ENCODE measurements around the gene JARID2.

DNA sequence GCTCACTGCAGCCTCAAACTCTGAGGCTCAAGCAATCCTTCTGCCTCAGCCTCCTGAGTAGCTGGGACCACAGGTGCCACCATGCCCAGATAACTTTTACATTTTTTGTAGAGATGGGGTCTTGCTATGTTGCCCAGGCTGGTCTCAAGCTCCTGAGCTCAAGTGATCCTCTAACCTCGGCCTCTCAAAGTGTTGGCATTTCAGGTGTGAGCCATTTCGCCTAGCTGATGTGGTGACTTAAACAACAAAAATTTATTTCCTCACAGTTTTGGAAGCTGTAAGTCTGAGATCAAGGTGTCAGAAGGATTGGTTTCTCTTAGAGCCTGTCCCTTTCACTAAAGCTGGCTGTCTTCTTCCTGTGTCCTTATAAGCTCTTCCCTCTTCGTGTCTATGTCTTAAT is 15.0 kb upstream of the JARID2 start:
- TF ChIP-seq, protein P1, sequence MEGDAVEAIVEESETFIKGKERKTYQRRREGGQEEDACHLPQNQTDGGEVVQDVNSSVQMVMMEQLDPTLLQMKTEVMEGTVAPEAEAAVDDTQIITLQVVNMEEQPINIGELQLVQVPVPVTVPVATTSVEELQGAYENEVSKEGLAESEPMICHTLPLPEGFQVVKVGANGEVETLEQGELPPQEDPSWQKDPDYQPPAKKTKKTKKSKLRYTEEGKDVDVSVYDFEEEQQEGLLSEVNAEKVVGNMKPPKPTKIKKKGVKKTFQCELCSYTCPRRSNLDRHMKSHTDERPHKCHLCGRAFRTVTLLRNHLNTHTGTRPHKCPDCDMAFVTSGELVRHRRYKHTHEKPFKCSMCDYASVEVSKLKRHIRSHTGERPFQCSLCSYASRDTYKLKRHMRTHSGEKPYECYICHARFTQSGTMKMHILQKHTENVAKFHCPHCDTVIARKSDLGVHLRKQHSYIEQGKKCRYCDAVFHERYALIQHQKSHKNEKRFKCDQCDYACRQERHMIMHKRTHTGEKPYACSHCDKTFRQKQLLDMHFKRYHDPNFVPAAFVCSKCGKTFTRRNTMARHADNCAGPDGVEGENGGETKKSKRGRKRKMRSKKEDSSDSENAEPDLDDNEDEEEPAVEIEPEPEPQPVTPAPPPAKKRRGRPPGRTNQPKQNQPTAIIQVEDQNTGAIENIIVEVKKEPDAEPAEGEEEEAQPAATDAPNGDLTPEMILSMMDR (IDR thresholded peaks at IDR 0.05 in 2 of 3, conservative IDR thresholded peaks at IDR 0.05 in 1 of 3; ENCODE audit: borderline replicate concordance in 1 of 3, insufficient read depth in 1 of 3, low read depth in 2 of 3, low read length in 2 of 3) = no peak
- no peak for TF ChIP-seq POLR2A (IDR thresholded peaks at IDR 0.05; ENCODE audit: borderline replicate concordance, extremely low read depth, insufficient read depth, insufficient read length)
- TF ChIP-seq POLR2AphosphoS5 (IDR thresholded peaks at IDR 0.05; ENCODE audit: low read depth, low read length) = no peak
- TF ChIP-seq CBX3 (IDR thresholded peaks at IDR 0.05; ENCODE audit: low read depth) = no peak
- TF ChIP-seq EZH2phosphoT487 (IDR thresholded peaks at IDR 0.05; ENCODE audit: borderline replicate concordance) = no peak
- TF ChIP-seq, protein P2, sequence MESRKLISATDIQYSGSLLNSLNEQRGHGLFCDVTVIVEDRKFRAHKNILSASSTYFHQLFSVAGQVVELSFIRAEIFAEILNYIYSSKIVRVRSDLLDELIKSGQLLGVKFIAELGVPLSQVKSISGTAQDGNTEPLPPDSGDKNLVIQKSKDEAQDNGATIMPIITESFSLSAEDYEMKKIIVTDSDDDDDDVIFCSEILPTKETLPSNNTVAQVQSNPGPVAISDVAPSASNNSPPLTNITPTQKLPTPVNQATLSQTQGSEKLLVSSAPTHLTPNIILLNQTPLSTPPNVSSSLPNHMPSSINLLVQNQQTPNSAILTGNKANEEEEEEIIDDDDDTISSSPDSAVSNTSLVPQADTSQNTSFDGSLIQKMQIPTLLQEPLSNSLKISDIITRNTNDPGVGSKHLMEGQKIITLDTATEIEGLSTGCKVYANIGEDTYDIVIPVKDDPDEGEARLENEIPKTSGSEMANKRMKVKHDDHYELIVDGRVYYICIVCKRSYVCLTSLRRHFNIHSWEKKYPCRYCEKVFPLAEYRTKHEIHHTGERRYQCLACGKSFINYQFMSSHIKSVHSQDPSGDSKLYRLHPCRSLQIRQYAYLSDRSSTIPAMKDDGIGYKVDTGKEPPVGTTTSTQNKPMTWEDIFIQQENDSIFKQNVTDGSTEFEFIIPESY (IDR thresholded peaks at IDR 0.05; ENCODE audit: extremely low read depth, insufficient replicate concordance, low read length) = no peak
- TF ChIP-seq, protein P3, sequence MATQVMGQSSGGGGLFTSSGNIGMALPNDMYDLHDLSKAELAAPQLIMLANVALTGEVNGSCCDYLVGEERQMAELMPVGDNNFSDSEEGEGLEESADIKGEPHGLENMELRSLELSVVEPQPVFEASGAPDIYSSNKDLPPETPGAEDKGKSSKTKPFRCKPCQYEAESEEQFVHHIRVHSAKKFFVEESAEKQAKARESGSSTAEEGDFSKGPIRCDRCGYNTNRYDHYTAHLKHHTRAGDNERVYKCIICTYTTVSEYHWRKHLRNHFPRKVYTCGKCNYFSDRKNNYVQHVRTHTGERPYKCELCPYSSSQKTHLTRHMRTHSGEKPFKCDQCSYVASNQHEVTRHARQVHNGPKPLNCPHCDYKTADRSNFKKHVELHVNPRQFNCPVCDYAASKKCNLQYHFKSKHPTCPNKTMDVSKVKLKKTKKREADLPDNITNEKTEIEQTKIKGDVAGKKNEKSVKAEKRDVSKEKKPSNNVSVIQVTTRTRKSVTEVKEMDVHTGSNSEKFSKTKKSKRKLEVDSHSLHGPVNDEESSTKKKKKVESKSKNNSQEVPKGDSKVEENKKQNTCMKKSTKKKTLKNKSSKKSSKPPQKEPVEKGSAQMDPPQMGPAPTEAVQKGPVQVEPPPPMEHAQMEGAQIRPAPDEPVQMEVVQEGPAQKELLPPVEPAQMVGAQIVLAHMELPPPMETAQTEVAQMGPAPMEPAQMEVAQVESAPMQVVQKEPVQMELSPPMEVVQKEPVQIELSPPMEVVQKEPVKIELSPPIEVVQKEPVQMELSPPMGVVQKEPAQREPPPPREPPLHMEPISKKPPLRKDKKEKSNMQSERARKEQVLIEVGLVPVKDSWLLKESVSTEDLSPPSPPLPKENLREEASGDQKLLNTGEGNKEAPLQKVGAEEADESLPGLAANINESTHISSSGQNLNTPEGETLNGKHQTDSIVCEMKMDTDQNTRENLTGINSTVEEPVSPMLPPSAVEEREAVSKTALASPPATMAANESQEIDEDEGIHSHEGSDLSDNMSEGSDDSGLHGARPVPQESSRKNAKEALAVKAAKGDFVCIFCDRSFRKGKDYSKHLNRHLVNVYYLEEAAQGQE (IDR thresholded peaks at IDR 0.05; ENCODE audit: low read depth) = no peak
- no peak for TF ChIP-seq EZH2 (IDR thresholded peaks at IDR 0.05)
- no peak for TF ChIP-seq SIN3A (IDR thresholded peaks at IDR 0.05; ENCODE audit: low read depth)
- no peak for TF ChIP-seq JUND (IDR thresholded peaks at IDR 0.05)
- TF ChIP-seq ZNF274 (IDR thresholded peaks at IDR 0.05; ENCODE audit: low read depth, low read length) = no peak
